ENCODE results near the gene MAP3K14. TPM values are rescaled to one million over a fixed set of nuclear protein-coding genes. Genes with fewer than 3 reads are reported as not detected.

MAP3K14 gene
- total RNA-seq, 4 donors from 2014 or later: 18.0 to 62.8 (median 34.0) TPM

GRCh38 chr17:45315648-45316433 is 979 bp downstream of the MAP3K14 start:
- Histone ChIP-seq H3K4me3 (peak overlapping the region; percentile 68 to 75 (median 73)), H3K36me3 (no peaks in the 10 kb centered on the region), H3K27me3 (no peaks in the 10 kb centered on the region), H3K27ac (peak overlapping the region; percentile 88 to 98 (median 94)), H3K4me1 (peaks cover 55 to 60% of the 10 kb centered on the region in 2 donors), H3K9me3 (no peaks in the 10 kb centered on the region)
- ATAC-seq: no peak
- no peak for DNase-seq
- TF ChIP-seq POLR2A (IDR thresholded peaks at IDR 0.05) (no peak), CTCF (IDR thresholded peaks at IDR 0.05 in 4 of 5, conservative IDR thresholded peaks at IDR 0.05 in 1 of 5) (no peak)
- intact Hi-C loops (cut with DNase I; ENCODE audit: low total_unique reads) (loop anchor here (2.0 to 10.0 kb wide), 4 partner anchors 56 to 589 kb away; partner anchors contain the start of gene HEXIM2), in situ Hi-C loops (cut with MboI; ENCODE audit: low sequenced_read_pairs in 4 of 4) (loop anchor here in 1 of 4 donors (5.0 kb wide), 1 partner anchor 34 kb away; no protein-coding TSS in a partner anchor)

GRCh38 chr17:45314741-45315647 is 1.8 kb downstream of the MAP3K14 start:
- intact Hi-C loops (cut with DNase I; ENCODE audit: low total_unique reads): loop anchor here (5.0 to 10.0 kb wide), 3 partner anchors 57 to 590 kb away; partner anchors contain the start of gene HEXIM2
- ATAC-seq (no peak), DNase-seq (no peak)
- in situ Hi-C loops (cut with MboI; ENCODE audit: low sequenced_read_pairs in 4 of 4): loop anchor here in 2 of 4 donors (5.0 kb wide), 2 partner anchors 33 to 38 kb away; no protein-coding TSS in a partner anchor
- peaks cover 60 to 69% of the 10 kb centered on the region in 2 donors for H3K4me1 ChIP-seq
- H3K36me3 ChIP-seq: no peaks in the 10 kb centered on the region
- peak overlapping the region; percentile 68 to 75 (median 73) for H3K4me3 ChIP-seq
- H3K9me3 ChIP-seq: no peaks in the 10 kb centered on the region
- H3K27me3 ChIP-seq: no peaks in the 10 kb centered on the region
- peak overlapping the region; percentile 88 to 98 (median 94) for H3K27ac ChIP-seq
- TF ChIP-seq CTCF (IDR thresholded peaks at IDR 0.05 in 4 of 5, conservative IDR thresholded peaks at IDR 0.05 in 1 of 5) (no peak), POLR2A (IDR thresholded peaks at IDR 0.05) (peak in 1 of 2 donors; percentile 13)

GRCh38 chr17:45313996-45314740 is 2.7 kb downstream of the MAP3K14 start:
- H3K4me3 ChIP-seq: peak overlapping the region; percentile 68 to 75 (median 73)

More at GRCh38 chr17:45313996-45314740, 2.7 kb downstream of the MAP3K14 start:
- Histone ChIP-seq H3K9me3 (no peaks in the 10 kb centered on the region), H3K27ac (peak overlapping the region; percentile 88 to 98 (median 94)), H3K36me3 (no peaks in the 10 kb centered on the region), H3K27me3 (no peaks in the 10 kb centered on the region), H3K4me1 (peaks cover 69 to 77% of the 10 kb centered on the region in 2 donors)
- TF ChIP-seq CTCF (IDR thresholded peaks at IDR 0.05 in 4 of 5, conservative IDR thresholded peaks at IDR 0.05 in 1 of 5) (no peak), POLR2A (IDR thresholded peaks at IDR 0.05) (no peak)
- in situ Hi-C loops (cut with MboI; ENCODE audit: low sequenced_read_pairs in 4 of 4): loop anchor here in 1 of 4 donors (5.0 kb wide), 1 partner anchor 37 kb away; no protein-coding TSS in a partner anchor
- DNase-seq: no peak
- no peak for ATAC-seq
- intact Hi-C loops (cut with DNase I; ENCODE audit: low total_unique reads): loop anchor here (10.0 kb wide), 1 partner anchor 591 kb away; no protein-coding TSS in a partner anchor

All from gastrocnemius medialis (tissue), 4 donors.